B cell (primary cell): Measurements from ENCODE around the gene PTPRC.

ENCODE experiments used
- EZH2 ChIP-seq: IDR thresholded peaks from 2 replicates; pipeline ENCODE4 v1.6.1; 2012; ENCODE audit warnings: borderline replicate concordance, low read depth, mild to moderate bottlenecking, moderate library complexity, low read length; ENCODE audit not compliant: insufficient read depth, poor library complexity, severe bottlenecking
- TF ChIP-seq, protein P1 (sequence below): fragments of 200-600 bp; IDR thresholded peaks from one replicate; pipeline ENCODE4 v1.8.0; 2022; ENCODE audit warnings: antibody characterized with exemption, mild to moderate bottlenecking

DNA sequence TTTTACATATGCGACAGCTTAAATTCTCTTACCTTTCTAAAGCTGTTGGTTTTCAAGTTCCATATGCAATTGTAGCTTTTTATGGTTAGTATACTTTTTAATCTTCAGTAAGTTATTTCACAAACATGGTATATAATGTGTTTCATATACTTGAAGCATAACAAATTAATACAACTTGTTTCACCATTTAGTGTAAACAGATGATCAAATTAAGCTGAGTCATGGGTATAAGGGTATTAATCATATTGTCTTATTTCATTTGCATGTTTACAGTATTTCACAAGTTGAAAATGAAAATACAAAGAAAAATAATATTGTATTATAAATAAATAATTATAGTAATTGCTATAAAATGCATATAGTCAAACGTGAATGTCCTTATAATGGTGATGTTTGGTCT, 92.1 kb downstream of the PTPRC start:
- TF ChIP-seq, protein P1, sequence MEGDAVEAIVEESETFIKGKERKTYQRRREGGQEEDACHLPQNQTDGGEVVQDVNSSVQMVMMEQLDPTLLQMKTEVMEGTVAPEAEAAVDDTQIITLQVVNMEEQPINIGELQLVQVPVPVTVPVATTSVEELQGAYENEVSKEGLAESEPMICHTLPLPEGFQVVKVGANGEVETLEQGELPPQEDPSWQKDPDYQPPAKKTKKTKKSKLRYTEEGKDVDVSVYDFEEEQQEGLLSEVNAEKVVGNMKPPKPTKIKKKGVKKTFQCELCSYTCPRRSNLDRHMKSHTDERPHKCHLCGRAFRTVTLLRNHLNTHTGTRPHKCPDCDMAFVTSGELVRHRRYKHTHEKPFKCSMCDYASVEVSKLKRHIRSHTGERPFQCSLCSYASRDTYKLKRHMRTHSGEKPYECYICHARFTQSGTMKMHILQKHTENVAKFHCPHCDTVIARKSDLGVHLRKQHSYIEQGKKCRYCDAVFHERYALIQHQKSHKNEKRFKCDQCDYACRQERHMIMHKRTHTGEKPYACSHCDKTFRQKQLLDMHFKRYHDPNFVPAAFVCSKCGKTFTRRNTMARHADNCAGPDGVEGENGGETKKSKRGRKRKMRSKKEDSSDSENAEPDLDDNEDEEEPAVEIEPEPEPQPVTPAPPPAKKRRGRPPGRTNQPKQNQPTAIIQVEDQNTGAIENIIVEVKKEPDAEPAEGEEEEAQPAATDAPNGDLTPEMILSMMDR = no peak
- TF ChIP-seq EZH2 = no peak
